ENCODE results near the gene PLPPR4. TPM values are rescaled to one million over a fixed set of nuclear protein-coding genes. Genes with fewer than 3 reads are reported as not detected.

PLPPR4 gene
- total and polyA plus RNA-seq, 2 donors (not counting 1 experiment from before 2014, with no cell fraction given), result not detected

GRCh38 chr1:99306056-99306455, 41.8 kb downstream of the PLPPR4 start:
- H3K4me2 ChIP-seq (replicated peaks; ENCODE audit: low read depth, low read length, poor library complexity, severe bottlenecking), result no peak overlapping the region
- no peak overlapping the region for H3K27ac Mint-ChIP-seq
- TF ChIP-seq EZH2 (IDR thresholded peaks at IDR 0.05; ENCODE audit: borderline replicate concordance, insufficient read depth, low read depth, low read length, poor library complexity, severe bottlenecking) (no peak), CTCF (IDR thresholded peaks at IDR 0.05) (no peak)
- ChIA-PET POLR2A (no interaction called here), CTCF (no interaction called here)
- 87% methylated on average over 7 of the region's 7 CpGs for WGBS (ENCODE audit: insufficient coverage)
- no peaks in the 10 kb centered on the region for H3K4me1 Mint-ChIP-seq
- H3K9me3 ChIP-seq (ENCODE audit: control extremely low read depth in 1 of 3, control insufficient read depth in 2 of 3, insufficient read depth in 1 of 3, low read length in 2 of 3), result no peaks in the 10 kb centered on the region
- H3K27me3 ChIP-seq (replicated peaks in 1 of 4; ENCODE audit: control extremely low read depth in 1 of 4, control insufficient read depth in 3 of 4, insufficient read depth in 4 of 4, low read length in 3 of 4), result no peaks in the 10 kb centered on the region
- ATAC-seq (ENCODE audit: low read depth), result no peak
- H3K9ac ChIP-seq (ENCODE audit: low read length), result no peak overlapping the region
- no peak overlapping the region for H3K4me3 ChIP-seq (ENCODE audit: control extremely low read depth in 1 of 5, extremely low read depth in 1 of 5, insufficient read depth in 1 of 5, low read depth in 2 of 5, low read length in 4 of 5)
- H3K4me3 Mint-ChIP-seq, result no peak overlapping the region
- H2AFZ ChIP-seq (ENCODE audit: insufficient read depth, low read depth, low read length, poor library complexity, severe bottlenecking), result no peak overlapping the region
- H3K9me3 Mint-ChIP-seq (ENCODE audit: insufficient read depth), result peaks cover 7% of the 10 kb centered on the region
- no peak overlapping the region for H3K27ac ChIP-seq (ENCODE audit: low read length in 2 of 2)
- no peaks in the 10 kb centered on the region for H3K27me3 Mint-ChIP-seq
- intact Hi-C loops (cut with micrococcal nuclease), result no loop called here
- no peaks in the 10 kb centered on the region for H3K36me3 ChIP-seq (replicated peaks in 1 of 2; ENCODE audit: control extremely low read depth in 1 of 2, control insufficient read depth in 1 of 2, extremely low read depth in 1 of 2, insufficient read depth in 2 of 2, low read length in 1 of 2)
- no peaks in the 10 kb centered on the region for H4K20me1 ChIP-seq (ENCODE audit: control insufficient read depth, insufficient read depth, low read length, poor library complexity, severe bottlenecking)
- H3K79me2 ChIP-seq (ENCODE audit: control insufficient read depth, insufficient read depth, low read length), result no peaks in the 10 kb centered on the region
- H3K4me1 ChIP-seq (ENCODE audit: control insufficient read depth in 2 of 2, insufficient read depth in 2 of 2, low read length in 2 of 2), result no peaks in the 10 kb centered on the region
- no peak for DNase-seq

GRCh38 chr1:99306644-99307043, 42.4 kb downstream of the PLPPR4 start:
- 94% methylated on average over 12 of the region's 15 CpGs for WGBS (ENCODE audit: insufficient coverage)
- H3K4me2 ChIP-seq (replicated peaks; ENCODE audit: low read depth, low read length, poor library complexity, severe bottlenecking), result no peak overlapping the region
- no peak overlapping the region for H3K27ac Mint-ChIP-seq
- no peaks in the 10 kb centered on the region for H3K27me3 ChIP-seq (replicated peaks in 1 of 4; ENCODE audit: control extremely low read depth in 1 of 4, control insufficient read depth in 3 of 4, insufficient read depth in 4 of 4, low read length in 3 of 4)
- H3K79me2 ChIP-seq (ENCODE audit: control insufficient read depth, insufficient read depth, low read length), result no peaks in the 10 kb centered on the region
- H3K4me1 Mint-ChIP-seq, result no peaks in the 10 kb centered on the region
- no peak overlapping the region for H2AFZ ChIP-seq (ENCODE audit: insufficient read depth, low read depth, low read length, poor library complexity, severe bottlenecking)
- no peak for ATAC-seq (ENCODE audit: low read depth)
- no peaks in the 10 kb centered on the region for H3K4me1 ChIP-seq (ENCODE audit: control insufficient read depth in 2 of 2, insufficient read depth in 2 of 2, low read length in 2 of 2)
- ChIA-PET POLR2A (no interaction called here), CTCF (no interaction called here)
- H3K9me3 ChIP-seq (ENCODE audit: control extremely low read depth in 1 of 3, control insufficient read depth in 2 of 3, insufficient read depth in 1 of 3, low read length in 2 of 3), result no peaks in the 10 kb centered on the region
- H3K9ac ChIP-seq (ENCODE audit: low read length), result no peak overlapping the region
- no peak overlapping the region for H3K4me3 ChIP-seq (ENCODE audit: control extremely low read depth in 1 of 5, extremely low read depth in 1 of 5, insufficient read depth in 1 of 5, low read depth in 2 of 5, low read length in 4 of 5)
- TF ChIP-seq EZH2 (IDR thresholded peaks at IDR 0.05; ENCODE audit: borderline replicate concordance, insufficient read depth, low read depth, low read length, poor library complexity, severe bottlenecking), result no peak
- TF ChIP-seq CTCF (IDR thresholded peaks at IDR 0.05), result no peak
- H3K27ac ChIP-seq (ENCODE audit: low read length in 2 of 2), result no peak overlapping the region
- intact Hi-C loops (cut with micrococcal nuclease), result no loop called here
- H3K4me3 Mint-ChIP-seq, result no peak overlapping the region
- H4K20me1 ChIP-seq (ENCODE audit: control insufficient read depth, insufficient read depth, low read length, poor library complexity, severe bottlenecking), result no peaks in the 10 kb centered on the region
- DNase-seq, result no peak
- no peaks in the 10 kb centered on the region for H3K27me3 Mint-ChIP-seq
- peaks cover 7% of the 10 kb centered on the region for H3K9me3 Mint-ChIP-seq (ENCODE audit: insufficient read depth)
- H3K36me3 ChIP-seq (replicated peaks in 1 of 2; ENCODE audit: control extremely low read depth in 1 of 2, control insufficient read depth in 1 of 2, extremely low read depth in 1 of 2, insufficient read depth in 2 of 2, low read length in 1 of 2), result no peaks in the 10 kb centered on the region

All from B cell (primary cell).